Activated CD4-positive, alpha-beta T cell treated with anti-CD3 and anti-CD28 coated beads, Interleukin-2, amount 10 ng/mL, durations not matched to agents 7 days and 5 days (primary cell): ENCODE data around the gene MBTPS1. TPM values are rescaled to one million over a fixed set of nuclear protein-coding genes. Genes with fewer than 3 reads are reported as not detected.

Experiments used
- CTCF ChIA-PET: fragments of 350-600 bp; sonication (Branson Sonifier 250); formaldehyde crosslinking; loops from one replicate; lab custom pipeline; 2021; ENCODE audit warnings: antibody characterized with exemption; lab: Charles Lee
- POLR2A ChIA-PET: fragments of 350-600 bp; sonication (Branson Sonifier 250); formaldehyde crosslinking; loops from one replicate; lab custom pipeline; 2021; ENCODE audit warnings: antibody characterized with exemption; lab: Charles Lee
- DNase-seq: peaks from one replicate; pipeline ENCODE4 v3.0.0-alpha.2; 2020
- H3K27ac Mint-ChIP-seq: one replicate; pipeline ENCODE4 v1.8.0; 2021; ENCODE audit warnings: mild to moderate bottlenecking, moderate library complexity, mixed read lengths
- H3K27me3 Mint-ChIP-seq: one replicate; pipeline ENCODE4 v1.8.0; 2021; ENCODE audit warnings: mixed read lengths
- H3K36me3 Mint-ChIP-seq: one replicate; pipeline ENCODE4 v1.8.0; 2021; ENCODE audit warnings: low read depth, mixed read lengths
- H3K4me1 Mint-ChIP-seq: one replicate; pipeline ENCODE4 v1.8.0; 2021; ENCODE audit warnings: mixed read lengths
- H3K4me3 Mint-ChIP-seq: one replicate; pipeline ENCODE4 v1.8.0; 2021; ENCODE audit warnings: mild to moderate bottlenecking, moderate library complexity, mixed read lengths
- H3K9me3 Mint-ChIP-seq: one replicate; pipeline ENCODE4 v1.8.0; 2021; ENCODE audit warnings: mixed read lengths
- total RNA-seq, 2 experiments: library from RNA; stranded (reverse); gene quantifications; one replicate each; pipeline ENCODE4 v1.2.3, GENCODE V29; 2021

The MBTPS1 gene
- total RNA-seq, 2 experiments from 2014 or later, result 57.3 to 61.9 TPM

DNA sequence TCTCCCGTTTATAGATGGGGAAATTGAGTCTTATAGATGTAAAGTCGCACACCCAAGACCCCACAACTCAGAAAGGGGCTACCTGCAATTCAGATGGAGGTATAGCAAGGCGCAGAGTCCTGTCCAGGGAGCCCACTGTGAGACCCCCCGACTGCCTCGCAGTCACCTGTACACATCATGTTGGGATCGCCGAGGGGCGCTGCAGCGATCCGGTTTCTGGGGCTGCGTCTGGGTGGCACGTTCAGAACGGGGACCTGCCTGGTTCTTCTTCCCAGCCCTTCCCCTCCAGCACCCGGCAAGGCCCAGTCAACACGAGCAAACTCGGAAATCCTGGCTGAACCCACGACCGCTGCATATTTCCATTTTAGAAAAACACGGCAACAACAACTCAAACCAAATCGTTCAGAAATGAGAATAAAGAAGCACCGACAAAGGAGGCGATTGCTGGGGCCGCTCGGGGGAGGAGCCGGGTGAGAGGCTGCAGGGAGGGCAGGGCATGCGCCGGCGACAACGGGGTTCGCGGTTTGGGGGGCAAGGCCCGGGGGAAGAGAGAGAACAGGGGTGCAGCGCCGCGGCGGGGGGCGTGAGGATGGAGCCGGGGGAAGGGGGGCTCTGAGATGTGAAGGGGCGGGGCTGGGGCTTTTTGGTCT is 27.6 kb upstream of the MBTPS1 start:
- no peaks in the 10 kb centered on the region for H3K9me3 Mint-ChIP-seq
- peak overlapping the region; percentile 96 for H3K4me3 Mint-ChIP-seq
- H3K27ac Mint-ChIP-seq, result peak overlapping the region; percentile 80
- H3K27me3 Mint-ChIP-seq, result peaks cover 4% of the 10 kb centered on the region
- POLR2A ChIA-PET, result no interaction called here
- DNase-seq, result peak; percentile 56
- no peaks in the 10 kb centered on the region for H3K36me3 Mint-ChIP-seq
- CTCF ChIA-PET, result interaction anchor here (0.6 to 2.3 kb wide), 3 partner anchors 27 to 167 kb away, joined by 3 to 12 read pairs (median 6); partner anchors contain the start of genes MBTPS1 and TAF1C
- peaks cover 21% of the 10 kb centered on the region for H3K4me1 Mint-ChIP-seq

GRCh38 chr16:84143784-84144199 is 27.1 kb upstream of the MBTPS1 start:
- no peak for DNase-seq

DNA sequence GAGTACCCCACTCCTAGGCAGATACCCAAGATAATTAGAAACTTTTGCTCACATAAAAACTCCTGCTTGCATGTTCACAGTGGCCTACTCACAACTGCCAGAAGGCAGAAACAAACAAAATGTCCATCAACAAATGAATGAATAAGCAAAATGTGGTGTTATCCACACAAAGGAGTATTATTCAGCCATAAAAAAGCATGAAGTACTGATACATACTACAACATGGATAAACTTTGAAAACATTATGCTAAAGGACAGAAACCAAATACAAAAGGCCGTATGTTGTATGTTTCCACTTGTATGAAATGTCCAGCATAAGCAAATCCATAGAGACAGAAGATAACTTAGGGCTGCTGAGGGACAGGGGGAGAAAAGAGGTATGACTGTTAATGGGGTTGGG is 26.3 kb upstream of the MBTPS1 start:
- no peak overlapping the region for H3K4me3 Mint-ChIP-seq
- CTCF ChIA-PET, result interaction anchor here (2.3 kb wide), 1 partner anchor 44 kb away, joined by 12 read pairs; the partner anchor contains the start of gene TAF1C
- no peaks in the 10 kb centered on the region for H3K9me3 Mint-ChIP-seq
- peaks cover 4% of the 10 kb centered on the region for H3K27me3 Mint-ChIP-seq
- DNase-seq, result no peak
- H3K27ac Mint-ChIP-seq, result no peak overlapping the region
- no peaks in the 10 kb centered on the region for H3K36me3 Mint-ChIP-seq
- POLR2A ChIA-PET, result no interaction called here
- H3K4me1 Mint-ChIP-seq, result peaks cover 31% of the 10 kb centered on the region

More at GRCh38 chr16:84143784-84144199, 27.1 kb upstream of the MBTPS1 start:
- ChIA-PET CTCF (interaction anchor here (0.6 to 2.3 kb wide), 2 partner anchors 43 to 168 kb away, joined by 3 to 12 read pairs; partner anchors contain the start of gene TAF1C), POLR2A (no interaction called here)
- H3K27me3 Mint-ChIP-seq, result peaks cover 4% of the 10 kb centered on the region
- peak overlapping the region; percentile 96 for H3K4me3 Mint-ChIP-seq
- H3K9me3 Mint-ChIP-seq, result no peaks in the 10 kb centered on the region
- H3K27ac Mint-ChIP-seq, result peak overlapping the region; percentile 80
- peaks cover 26% of the 10 kb centered on the region for H3K4me1 Mint-ChIP-seq
- no peaks in the 10 kb centered on the region for H3K36me3 Mint-ChIP-seq

DNA sequence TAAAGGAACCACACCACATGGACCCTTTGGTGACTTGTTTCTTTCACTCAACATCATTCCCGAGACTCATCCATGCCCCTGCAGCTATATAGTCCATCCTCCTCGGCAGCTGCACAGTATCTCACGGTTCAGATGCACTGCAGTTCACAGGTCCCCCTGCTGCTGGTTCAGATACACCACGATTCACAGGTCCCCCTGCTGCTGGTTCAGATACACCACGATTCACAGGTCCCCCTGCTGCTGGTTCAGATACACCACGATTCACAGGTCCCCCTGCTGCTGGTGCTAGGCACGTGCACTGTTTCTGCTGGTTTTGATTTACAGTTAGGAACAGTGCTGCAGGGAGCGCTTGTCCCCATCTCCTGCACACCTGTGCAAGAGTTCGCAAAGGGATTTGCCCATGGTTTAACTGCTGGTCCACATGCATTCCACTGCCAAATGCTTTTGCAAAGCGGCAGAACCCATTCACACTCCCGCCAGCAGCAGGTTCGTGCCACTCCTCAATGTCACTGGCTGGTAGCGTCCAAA is 24.5 kb upstream of the MBTPS1 start:
- Mint-ChIP-seq H3K27me3 (no peaks in the 10 kb centered on the region), H3K4me3 (no peak overlapping the region), H3K9me3 (no peaks in the 10 kb centered on the region), H3K36me3 (no peaks in the 10 kb centered on the region), H3K27ac (no peak overlapping the region), H3K4me1 (peaks cover 38% of the 10 kb centered on the region)
- POLR2A ChIA-PET, result no interaction called here
- CTCF ChIA-PET, result interaction anchor here (1.3 to 1.4 kb wide), 2 partner anchors 45 to 56 kb away, joined by 3 to 4 read pairs; partner anchors contain the start of gene TAF1C
- peak; percentile 33 for DNase-seq

GRCh38 chr16:84139628-84140258 is 23.0 kb upstream of the MBTPS1 start:
- no peaks in the 10 kb centered on the region for H3K36me3 Mint-ChIP-seq
- peaks cover 39% of the 10 kb centered on the region for H3K4me1 Mint-ChIP-seq
- H3K9me3 Mint-ChIP-seq, result no peaks in the 10 kb centered on the region
- no peak overlapping the region for H3K4me3 Mint-ChIP-seq
- CTCF ChIA-PET, result no interaction called here
- H3K27ac Mint-ChIP-seq, result no peak overlapping the region
- H3K27me3 Mint-ChIP-seq, result no peaks in the 10 kb centered on the region
- no peak for DNase-seq
- POLR2A ChIA-PET, result interaction anchor here (0.5 to 0.6 kb wide), 2 partner anchors 19 to 26 kb away, joined by 4 read pairs; no protein-coding TSS in a partner anchor

DNA sequence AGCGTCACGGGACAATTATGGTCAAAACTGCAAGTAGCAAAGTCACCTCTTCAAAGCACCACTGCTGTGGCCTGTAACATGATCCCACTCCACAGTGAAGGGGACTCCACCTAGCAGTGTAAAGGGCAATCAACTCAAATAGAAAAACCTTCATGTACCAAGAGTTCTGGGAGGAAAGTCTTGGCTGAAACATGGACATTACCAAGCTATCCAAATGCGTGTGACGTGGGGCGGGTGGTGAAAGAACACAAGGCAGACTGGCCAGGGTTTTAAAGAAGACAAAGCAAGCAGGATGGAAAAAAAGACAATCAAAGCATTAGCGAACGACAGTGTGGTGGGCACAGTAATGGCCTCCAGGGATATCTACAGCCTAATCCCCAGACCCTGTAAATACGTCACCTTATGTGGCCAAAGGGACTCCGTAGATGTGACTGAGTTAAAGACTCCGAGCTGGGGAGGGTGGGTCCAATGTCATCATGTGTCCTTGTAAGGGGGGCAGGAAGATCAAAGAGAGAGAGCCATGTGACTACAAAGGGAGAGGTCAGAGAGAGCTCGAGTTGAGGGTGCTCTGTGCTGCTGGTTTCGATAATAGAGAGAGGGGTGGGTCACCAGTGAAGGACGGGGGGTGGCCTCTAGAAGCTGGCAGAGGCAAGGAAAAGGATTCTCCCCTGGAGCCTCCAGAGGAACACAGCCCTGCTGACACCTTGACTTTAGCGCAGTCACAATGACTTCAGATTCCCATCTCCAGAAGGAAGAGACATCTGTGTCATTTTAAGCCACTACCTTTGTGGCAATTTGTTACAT is 22.3 kb upstream of the MBTPS1 start:
- POLR2A ChIA-PET, result interaction anchor here (0.5 to 0.6 kb wide), 2 partner anchors 20 to 26 kb away, joined by 4 read pairs; no protein-coding TSS in a partner anchor
- H3K27ac Mint-ChIP-seq, result no peak overlapping the region

GRCh38 chr16:84138500-84138823 is 21.7 kb upstream of the MBTPS1 start:
- no peak overlapping the region for H3K4me3 Mint-ChIP-seq
- POLR2A ChIA-PET, result no interaction called here
- H3K27me3 Mint-ChIP-seq, result no peaks in the 10 kb centered on the region
- peaks cover 34% of the 10 kb centered on the region for H3K4me1 Mint-ChIP-seq
- no peak overlapping the region for H3K27ac Mint-ChIP-seq
- DNase-seq, result no peak
- CTCF ChIA-PET, result interaction anchor here (1.0 kb wide), 1 partner anchor 21 kb away, joined by 3 read pairs; the partner anchor contains the start of gene MBTPS1
- H3K9me3 Mint-ChIP-seq, result no peaks in the 10 kb centered on the region
- no peaks in the 10 kb centered on the region for H3K36me3 Mint-ChIP-seq

More for the DNA sequence above, 22.3 kb upstream of the MBTPS1 start:
- H3K9me3 Mint-ChIP-seq, result no peaks in the 10 kb centered on the region
- peak; percentile 39 for DNase-seq
- H3K36me3 Mint-ChIP-seq, result no peaks in the 10 kb centered on the region
- H3K27me3 Mint-ChIP-seq, result no peaks in the 10 kb centered on the region
- CTCF ChIA-PET, result interaction anchor here (1.0 kb wide), 1 partner anchor 22 kb away, joined by 3 read pairs; the partner anchor contains the start of gene MBTPS1
- peaks cover 35% of the 10 kb centered on the region for H3K4me1 Mint-ChIP-seq
- H3K4me3 Mint-ChIP-seq, result peak overlapping the region; percentile 2

DNA sequence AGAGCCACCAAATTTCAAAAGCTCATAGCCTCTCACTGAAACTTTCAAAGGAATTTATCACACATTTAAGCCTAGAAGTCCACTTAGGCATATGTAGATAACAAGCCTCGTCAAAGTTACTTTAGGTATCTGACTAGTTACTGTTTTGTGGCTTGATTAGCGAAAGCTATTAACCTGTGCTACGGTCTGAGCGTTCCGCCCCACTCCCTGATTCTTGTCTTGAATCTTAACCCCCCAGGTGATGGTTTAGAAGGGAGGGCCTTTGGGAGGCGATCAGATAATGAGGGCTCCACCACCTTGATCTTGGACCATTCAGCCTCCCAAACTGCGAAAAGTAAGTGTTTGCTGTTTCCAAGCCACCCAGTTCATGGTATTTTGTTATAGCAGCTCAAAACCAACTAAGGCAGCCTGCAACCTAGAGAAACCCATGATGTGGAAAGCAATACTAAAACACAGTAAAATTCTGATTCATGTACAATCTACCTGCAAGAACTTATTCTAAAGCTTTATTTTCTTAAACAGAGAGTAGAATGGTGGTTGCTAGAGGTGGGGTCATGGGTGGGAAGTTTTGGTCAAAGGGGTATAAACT is 21.1 kb upstream of the MBTPS1 start:
- H3K27me3 Mint-ChIP-seq, result no peaks in the 10 kb centered on the region
- H3K4me3 Mint-ChIP-seq, result no peak overlapping the region
- H3K27ac Mint-ChIP-seq, result no peak overlapping the region
- ChIA-PET POLR2A (no interaction called here), CTCF (interaction anchor here (1.0 to 1.1 kb wide), 2 partner anchors 10 to 30 kb away, joined by 4 to 5 read pairs; no protein-coding TSS in a partner anchor)
- H3K9me3 Mint-ChIP-seq, result no peaks in the 10 kb centered on the region
- no peaks in the 10 kb centered on the region for H3K36me3 Mint-ChIP-seq
- no peak for DNase-seq
- peaks cover 30% of the 10 kb centered on the region for H3K4me1 Mint-ChIP-seq

GRCh38 chr16:84137287-84137686 is 20.5 kb upstream of the MBTPS1 start:
- DNase-seq, result no peak
- POLR2A ChIA-PET, result interaction anchor here (0.9 kb wide), 1 partner anchor 15 kb away, joined by 3 read pairs; no protein-coding TSS in a partner anchor
- no peak overlapping the region for H3K4me3 Mint-ChIP-seq
- CTCF ChIA-PET, result interaction anchor here (1.0 to 1.1 kb wide), 2 partner anchors 9 to 30 kb away, joined by 4 to 5 read pairs; no protein-coding TSS in a partner anchor
- no peak overlapping the region for H3K27ac Mint-ChIP-seq
- H3K36me3 Mint-ChIP-seq, result no peaks in the 10 kb centered on the region
- no peaks in the 10 kb centered on the region for H3K27me3 Mint-ChIP-seq
- no peaks in the 10 kb centered on the region for H3K9me3 Mint-ChIP-seq
- H3K4me1 Mint-ChIP-seq, result peaks cover 30% of the 10 kb centered on the region

DNA sequence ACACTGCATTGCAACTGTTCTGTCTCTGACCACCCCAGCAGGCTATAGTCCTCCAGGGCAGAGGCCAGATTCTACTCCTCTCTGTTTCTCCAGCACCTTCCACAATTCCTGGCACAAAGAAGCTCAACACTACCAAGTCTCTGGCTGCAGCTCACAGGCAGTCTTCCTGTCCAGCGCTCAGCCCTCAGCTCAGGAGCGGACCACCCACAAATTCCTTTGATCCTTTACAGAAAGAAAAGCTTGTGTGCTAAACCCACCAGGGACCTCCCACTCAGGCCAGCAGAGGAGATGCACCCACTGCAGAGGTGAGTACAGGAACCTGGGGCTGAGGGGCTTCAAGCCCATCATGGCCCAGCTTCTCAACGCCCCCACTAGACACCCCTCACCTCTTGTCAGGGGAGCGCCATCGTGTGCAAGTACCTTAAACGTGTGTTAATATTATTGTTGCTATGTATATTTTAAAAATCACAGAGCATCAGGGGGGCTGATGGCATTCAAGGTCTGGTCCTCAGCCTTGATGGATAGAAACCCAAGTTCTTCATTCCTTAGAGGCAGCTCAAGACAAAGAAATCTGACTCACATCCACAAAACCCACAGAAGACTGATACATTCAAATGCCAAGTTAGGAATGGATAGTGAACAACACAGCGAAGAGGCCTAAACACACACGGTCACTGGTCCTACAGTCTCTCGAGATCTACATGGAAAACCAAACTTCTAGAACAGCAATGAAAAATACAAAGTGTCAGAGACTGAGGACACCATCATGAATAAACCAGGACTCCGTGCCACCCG is 19.8 kb upstream of the MBTPS1 start:
- no peaks in the 10 kb centered on the region for H3K9me3 Mint-ChIP-seq
- no peaks in the 10 kb centered on the region for H3K36me3 Mint-ChIP-seq
- no peak overlapping the region for H3K27ac Mint-ChIP-seq
- peaks cover 28% of the 10 kb centered on the region for H3K4me1 Mint-ChIP-seq
- H3K27me3 Mint-ChIP-seq, result no peaks in the 10 kb centered on the region
- POLR2A ChIA-PET, result interaction anchor here (0.9 kb wide), 1 partner anchor 14 kb away, joined by 3 read pairs; no protein-coding TSS in a partner anchor
- CTCF ChIA-PET, result interaction anchor here (1.0 to 1.9 kb wide), 4 partner anchors 8 to 52 kb away, joined by 3 to 5 read pairs (median 4); partner anchors contain the start of gene TAF1C
- no peak for DNase-seq
- no peak overlapping the region for H3K4me3 Mint-ChIP-seq
